NCI-H2196 (cell line): ENCODE data around the gene GNG2.

ENCODE experiments used
- DNase-seq: peaks from one replicate; lab custom pipeline; 2025; ENCODE audit not compliant: unreplicated experiment; lab: John Stamatoyannopoulos, UW

GNG2 gene

DNA sequence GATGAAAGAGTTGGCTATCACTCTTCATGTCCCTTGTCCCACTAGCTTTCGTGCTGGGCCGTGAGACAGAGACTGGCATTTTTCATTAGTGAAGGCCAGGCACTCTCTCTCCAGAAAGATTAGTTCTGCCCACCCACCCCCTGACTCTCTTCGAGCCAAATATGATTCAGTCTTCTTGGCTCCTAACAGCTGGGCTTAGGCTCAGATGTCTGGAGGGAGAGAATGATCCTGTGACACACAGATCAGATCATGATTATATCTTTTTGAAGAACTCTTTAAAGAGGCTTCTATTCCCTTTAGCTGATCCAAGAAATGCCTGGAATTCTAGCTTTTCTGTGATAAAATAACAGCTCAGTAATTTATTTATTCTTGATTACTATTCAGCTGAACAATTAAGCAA is 5.2 kb upstream of the GNG2 start:
- no peak for DNase-seq

DNA sequence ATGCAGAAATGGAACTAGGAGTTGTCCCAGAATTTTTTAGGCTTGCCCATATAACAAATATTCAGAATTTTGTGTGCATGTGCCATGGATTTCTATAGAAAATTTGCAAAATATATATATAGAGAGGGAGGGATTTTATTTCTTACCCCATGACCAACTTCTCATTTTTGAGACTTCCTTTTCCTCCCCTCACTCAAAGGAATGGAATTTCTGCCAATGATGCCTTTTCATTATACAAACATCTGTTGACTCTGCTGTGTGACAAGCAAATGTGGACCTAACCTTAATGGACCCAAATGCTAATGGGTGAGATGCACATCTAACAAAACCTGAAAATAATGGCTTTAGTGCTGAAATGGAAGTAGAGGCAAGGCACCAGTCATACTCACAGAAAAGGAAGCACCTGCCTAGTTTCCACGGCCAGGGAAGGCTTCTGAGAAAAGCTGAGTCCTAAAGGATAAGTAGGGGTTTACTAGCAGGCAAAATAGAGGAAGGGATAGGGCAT is 3.6 kb upstream of the GNG2 start:
- DNase-seq, result no peak

DNA sequence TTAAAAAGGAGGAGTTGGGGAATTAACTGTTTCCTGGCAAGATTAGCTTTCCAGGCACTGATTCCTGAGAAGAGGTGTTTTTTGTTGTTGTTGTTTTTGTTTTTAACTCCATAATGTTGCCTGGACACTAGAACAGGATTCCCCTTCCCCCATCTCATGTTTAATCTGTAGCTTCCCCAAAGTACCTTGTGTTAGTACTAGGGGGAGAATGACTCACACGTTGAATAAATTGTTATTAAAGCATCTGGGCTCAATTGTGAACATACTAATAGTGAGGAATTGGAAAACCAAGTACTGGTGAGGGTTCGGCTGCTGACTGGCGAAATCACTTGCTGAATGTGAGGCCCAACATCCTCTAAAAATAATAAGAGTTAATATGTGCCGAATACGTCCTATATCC is 1.3 kb upstream of the GNG2 start:
- DNase-seq, result no peak

DNA sequence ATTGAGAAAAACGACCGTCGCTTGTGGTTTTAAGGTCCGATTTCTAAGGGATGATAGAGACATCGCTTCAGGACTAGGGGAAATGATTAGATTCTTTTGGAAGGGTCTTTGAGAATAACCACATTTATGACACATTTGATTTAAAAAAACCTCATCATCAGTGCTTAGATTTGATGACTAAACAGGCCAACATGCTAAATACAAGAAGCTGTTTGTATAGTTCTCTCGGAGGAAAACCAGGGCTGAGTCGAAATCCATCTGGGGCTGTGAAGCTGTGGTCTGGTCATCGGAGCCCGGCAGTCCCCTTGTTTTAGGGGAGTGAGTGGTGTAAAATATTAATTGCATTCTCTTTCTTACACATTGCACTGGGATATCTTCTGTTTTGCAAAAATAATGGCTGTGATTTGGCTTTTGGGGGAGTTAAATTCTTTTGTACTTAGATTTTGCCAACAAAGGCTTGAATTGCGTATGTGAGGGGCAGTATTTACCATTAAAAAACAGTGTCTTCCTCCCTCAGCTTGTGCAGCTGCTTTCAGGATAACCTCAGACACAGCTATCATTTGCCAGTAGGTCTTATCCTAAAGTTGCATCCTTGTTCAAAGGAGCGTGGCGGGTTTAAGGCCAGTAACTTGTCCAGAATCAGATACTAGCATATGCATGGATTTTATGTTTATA is 550 bp downstream of the GNG2 start:
- no peak for DNase-seq

DNA sequence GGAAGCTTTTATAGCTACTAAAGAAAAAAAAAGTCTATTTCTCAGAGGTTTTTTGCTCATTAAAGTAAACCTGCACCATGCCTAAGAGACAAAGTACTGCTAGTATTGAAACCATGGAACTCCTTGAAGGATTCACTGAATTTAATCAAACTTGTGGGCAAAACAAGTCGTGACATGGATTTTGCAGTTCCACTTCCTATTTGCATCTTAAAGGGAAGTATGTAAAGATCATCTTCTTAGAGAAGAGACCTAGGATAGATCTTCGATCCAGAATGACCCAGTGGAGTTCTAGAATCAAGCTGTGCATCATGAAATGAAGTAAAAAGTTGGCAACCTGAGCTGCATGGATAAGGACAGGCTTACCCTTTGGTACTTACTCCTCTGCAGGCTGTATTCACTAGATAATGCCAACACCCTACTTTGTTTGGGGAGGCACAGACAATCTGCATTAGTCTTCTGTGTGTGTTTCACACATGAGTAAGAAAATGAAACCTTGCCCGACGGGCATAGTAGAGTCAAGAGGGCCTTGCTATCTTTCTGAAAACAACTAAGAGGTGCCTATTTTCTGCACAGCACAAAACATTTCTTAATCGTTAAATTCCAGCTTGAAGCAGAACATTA is 1.9 kb downstream of the GNG2 start:
- DNase-seq, result no peak

DNA sequence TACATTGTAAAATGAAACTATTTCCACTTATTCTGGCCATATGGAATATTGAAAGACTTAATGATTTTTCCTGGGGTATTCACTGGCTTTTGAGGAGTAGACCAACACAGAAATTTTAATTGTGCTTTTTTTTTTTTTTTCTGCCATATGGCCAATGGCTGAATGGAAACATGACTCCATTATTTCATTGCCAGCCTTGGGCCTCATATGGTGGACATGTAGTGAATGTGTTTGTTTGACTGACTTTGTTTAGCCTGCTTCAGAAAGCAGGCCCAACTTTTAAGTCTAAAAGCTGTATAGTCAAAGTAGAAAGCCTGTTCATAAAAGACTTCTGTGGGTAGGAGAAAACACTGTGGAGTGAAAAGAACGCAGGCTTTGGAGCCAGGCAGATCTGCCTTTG is 2.4 kb downstream of the GNG2 start:
- DNase-seq, result no peak

DNA sequence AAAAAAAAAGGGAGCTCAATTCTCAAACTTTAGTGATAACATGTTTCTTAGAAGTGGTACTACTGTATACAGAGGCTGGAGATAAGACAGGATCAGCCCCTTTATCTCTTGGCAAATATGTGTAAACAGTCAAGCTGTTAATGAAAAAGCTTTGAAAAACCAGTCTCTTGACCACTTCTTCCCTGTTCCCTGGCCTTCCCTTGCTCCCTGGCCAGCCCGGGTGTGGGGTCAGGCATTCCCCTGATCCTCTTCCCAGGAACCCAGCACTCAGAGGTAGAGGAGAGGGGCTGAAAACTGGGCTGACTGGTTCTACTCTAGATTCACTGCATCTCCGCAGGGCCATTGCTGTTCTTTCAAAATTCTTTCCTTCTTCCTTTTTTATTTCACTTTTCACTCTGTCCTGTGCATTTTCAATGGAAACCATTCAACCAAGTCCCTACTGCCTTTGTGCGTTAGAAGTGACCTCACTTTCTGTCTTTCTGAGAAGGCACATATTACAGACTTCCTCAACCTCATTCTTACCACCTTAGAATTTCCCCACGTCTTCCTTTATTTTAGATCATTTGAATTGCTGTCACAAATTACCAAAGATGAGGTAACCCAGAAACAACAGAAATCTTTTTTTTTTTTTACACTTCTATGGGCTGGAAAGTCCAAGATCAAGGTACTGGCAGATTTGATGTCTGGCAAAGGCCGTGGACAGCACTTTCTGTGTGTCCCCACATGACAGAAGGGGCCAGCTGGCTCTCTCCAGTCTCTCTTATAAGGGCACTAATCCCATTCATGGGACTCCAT is 5.7 kb downstream of the GNG2 start:
- no peak for DNase-seq

DNA sequence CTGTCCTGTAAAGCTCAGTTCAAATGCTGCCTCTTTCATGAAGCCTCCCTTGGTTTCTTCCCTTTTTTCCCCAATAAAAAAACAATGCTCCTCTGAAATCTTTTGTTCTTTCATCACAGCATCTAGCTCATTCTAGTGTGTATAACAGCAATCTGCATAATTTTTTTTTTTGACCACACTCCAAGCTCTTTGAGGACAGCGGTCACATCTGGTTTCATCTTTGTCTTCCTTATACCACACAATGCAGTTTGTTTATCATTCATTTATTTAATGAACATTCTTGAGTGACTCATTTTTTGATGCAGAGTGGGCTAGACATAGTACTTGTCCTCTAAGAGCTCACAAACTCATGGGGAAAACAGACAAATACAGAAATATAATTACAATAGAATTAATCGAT is 7.3 kb downstream of the GNG2 start:
- no peak for DNase-seq

DNA sequence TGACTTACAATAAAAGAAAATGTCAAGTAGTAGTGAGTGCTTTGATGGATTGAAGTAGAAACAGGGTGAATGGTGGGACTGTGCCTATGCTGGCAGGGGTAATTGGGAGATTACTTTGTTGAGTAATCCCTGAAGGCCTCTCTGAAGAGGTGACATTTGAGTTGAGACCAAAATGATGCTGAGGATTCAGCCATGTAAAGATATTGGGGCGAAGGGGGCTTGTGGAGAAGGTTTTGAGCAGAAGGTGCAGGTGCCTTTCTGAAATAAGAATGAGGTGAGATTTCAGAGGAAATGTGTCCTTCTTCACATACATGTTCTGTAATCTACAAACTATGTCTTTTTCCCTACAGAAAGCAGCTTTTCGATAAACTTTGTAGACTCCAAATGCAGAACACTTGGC is 8.0 kb downstream of the GNG2 start:
- no peak for DNase-seq

DNA sequence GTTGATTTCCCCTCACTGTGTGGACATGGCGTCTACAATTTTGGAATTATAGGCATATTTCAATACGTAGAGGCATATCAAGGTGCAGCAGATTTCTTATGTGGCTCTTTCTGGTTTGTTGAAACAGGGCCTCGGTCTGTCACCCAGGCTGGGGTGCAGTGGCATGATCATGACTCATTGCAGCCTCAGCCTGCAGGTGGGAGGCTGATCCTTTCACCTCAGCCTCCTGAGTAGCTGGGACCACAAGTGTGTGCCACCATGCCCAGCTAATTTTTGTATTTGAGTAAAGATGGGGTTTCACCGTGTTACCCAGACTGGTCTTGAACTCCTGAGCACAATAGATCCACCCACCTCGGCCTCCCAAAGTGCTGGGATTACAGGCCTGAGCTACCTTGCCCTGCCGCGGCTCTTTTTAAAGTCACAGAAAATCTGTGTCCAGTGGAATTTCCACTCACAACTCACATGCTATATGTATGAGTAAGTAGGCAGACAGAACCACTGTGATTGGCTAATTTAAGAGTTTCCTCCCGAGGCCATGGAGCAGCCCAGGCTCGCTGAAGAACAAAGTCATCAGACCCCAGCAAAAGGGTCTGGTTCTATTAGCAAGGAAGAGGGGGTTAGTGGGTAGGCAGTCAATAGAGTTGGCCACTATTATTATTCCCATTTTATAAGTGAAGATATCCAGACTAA is 9.1 kb downstream of the GNG2 start:
- DNase-seq, result no peak

DNA sequence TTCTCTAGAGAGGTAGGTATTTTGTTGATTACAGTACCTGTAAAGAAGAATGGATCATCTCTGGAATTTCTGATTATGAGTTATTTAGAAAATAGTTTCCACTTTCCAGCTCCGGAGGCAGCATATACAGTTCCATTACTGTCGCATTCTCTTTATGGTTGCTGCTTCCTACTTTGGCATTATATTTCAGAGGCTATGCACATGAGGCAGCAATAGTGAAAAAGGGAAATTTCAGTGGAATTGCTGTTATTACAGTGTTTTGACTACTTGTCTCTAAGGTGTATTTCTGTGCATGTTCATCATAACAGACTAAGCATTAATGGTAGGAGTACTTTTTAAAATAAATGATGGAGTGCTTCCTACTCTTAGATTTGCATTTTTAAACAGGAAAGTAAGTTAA is 10.2 kb downstream of the GNG2 start:
- no peak for DNase-seq

DNA sequence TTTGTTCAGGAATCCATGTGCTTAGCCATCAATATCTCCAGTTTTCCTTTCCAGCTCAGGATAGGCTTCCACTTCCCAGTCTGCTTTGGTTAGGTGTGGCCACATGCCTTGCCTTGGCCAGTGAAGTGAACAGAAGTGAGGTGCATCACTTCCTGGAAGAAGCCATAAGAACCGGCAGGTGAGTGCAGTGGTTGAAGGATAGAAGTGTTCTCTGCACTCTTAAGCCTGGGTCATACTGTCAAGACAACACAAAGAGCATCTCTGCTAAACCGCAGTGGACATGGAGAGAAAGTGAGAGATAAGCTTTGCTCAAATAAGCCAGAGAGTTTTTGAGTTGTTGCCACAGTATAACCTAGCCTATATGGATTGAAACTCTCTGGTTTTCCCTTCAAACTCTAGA is 11.4 kb downstream of the GNG2 start:
- DNase-seq, result no peak

DNA sequence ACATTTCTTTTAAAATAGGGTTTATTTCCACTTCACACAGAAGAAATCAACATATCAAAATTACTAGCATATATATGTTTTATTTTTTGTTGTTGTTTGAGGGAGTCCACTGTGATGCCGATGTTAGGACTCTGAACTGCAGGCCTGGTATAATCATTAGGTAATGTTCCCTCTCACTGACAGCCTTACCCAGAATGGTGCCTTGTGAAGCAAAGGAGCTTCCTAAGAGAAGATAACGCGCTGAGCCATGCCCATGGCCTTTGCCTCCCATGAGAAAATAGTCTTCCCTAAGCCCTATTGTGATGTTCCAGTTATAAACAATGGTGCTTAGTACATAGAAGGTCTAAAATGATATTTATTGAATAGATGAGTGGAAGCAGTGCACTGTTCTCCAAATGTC is 12.0 kb downstream of the GNG2 start:
- no peak for DNase-seq

DNA sequence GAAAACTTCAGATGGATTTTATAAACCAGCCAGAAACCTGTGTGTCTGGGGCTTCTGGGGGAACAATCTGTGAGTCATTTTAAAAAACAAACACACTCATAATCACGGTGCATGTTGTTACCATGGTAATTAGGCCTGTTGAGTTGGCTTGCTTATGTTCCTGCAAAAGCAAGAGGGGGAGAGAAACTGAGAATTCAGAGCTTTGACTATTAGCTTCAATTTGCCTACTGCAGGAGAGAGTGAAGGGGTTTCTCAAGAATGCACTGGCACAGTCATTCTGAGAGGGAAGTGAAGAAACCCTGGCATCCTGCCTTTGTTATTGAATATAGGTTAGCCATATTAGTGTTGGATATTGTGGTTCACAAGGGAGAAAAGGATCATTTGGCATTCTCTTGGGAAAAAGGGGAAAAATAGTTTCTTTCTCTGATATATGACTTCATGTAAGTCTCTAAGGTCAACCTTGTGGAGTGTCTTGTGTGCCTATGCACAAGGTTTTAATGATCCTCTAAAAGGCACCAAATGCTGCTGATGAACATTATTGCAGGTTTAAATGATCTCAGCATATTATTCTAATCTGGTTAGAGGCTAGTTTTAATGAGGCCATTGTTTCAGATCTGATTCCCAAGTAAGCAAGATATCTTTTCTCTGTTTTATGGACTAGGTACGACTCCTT is 12.9 kb downstream of the GNG2 start:
- no peak for DNase-seq

DNA sequence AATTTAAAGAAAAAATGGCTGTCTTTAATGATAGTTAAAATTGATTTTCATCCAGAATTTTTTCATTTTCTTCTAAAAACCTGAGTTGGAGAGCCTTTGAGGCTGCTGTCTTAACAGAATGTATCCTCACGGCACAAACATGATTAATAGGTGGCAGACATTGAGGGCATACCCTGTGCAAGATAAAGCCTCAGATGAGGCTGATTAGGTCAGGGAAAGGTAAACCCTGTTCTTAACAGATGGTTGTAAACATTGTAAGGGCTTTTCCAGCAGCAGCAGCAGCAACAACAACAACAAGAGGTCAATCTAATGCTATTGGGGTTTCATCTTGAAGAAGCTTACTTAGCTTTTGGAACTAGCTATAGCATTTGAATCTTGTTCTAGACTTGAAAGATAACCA is 17.4 kb downstream of the GNG2 start:
- no peak for DNase-seq

DNA sequence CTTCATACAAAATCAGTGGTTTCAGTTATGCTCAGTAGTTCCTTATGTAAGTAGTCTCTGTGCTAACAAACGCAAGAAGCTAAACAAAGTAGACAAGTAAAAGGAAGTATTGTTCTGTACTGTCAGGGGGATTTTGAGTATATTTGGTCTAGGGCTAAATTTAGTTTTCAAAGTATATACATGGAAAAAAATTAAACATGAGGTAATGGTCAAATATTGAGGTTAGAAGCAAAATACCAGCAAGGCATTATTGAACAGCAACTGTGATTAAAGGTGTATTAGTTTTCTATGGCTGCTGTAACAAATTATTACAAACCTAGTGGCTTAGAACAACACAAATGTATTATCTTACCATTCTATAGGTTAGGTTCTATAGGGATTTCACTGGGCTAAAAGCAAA is 18.8 kb downstream of the GNG2 start:
- DNase-seq, result no peak

DNA sequence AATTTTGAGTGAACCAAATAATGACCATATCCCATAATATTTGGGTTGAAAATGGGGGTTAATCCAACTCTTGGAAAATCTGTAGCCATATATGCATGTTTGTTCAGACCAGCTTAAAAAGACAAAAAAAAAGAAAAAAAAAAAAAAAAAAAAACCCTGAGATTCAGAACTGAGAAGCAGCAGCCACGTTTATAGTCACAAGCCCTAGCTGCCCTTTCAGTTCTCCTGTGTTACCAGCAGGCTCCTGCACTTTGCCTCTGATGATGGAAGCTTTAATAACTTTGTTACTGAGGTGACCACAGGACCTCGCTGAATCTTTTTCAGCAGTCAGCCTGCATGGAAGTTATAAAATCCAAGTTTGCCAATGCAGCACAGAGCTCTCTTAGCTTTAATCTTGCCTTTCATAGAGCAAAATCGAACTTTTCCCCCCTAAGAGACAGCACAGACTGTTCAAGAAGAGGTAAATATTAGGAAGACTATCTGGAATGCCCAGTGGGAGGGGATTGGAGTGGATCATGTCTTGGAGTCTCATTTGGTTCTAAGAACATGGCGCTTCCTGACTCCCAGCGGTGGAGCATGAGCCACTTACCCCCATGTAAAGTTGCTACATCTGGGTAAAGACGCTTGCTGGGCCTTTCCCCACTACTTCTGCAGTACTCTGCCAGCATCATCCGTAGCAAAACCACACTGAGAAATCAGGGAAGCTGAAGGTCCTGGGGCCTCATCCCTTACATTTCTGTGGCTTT is 20.6 kb downstream of the GNG2 start:
- DNase-seq, result no peak

DNA sequence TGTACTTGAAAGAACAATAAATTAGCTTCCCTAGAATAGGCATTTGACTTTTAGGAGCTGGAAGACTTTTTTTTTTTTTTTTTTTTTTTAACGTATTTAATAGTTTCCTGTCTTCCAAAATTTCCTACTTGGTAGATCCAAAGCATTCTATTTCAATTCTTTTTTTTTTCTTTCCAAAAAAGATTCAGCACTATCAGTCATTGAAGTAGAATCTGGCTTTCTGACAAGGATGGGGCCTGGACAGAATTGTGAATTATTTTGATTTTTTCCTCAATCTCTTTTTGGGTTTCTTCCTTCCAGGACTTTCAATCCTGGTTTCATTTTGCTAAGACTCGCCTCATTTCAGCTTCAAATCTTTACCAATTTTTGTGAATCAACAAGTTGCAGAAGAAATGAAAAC is 21.2 kb downstream of the GNG2 start:
- DNase-seq, result no peak

DNA sequence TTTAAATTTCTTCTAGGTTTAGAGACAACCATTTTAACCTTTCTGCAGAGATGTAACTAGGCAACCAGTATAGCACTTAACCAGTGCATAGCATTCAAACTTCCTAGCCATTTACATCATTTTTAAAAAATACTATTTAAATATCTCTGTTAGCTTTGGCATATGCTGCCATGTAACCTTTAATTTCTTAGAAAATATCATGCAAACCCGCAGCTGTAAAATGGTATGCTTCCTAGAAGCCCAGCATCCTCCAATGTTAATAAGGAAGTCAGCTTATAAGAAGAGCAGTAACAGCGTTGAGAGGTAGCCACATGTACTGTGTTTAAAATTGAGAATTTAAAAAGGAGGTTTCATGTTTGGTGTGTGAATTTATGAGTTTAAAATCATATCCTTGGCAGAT is 22.8 kb downstream of the GNG2 start:
- DNase-seq, result no peak
